B cell (primary cell): Measurements from ENCODE around the gene PER1. TPM values are rescaled to one million over a fixed set of nuclear protein-coding genes. Genes with fewer than 3 reads are reported as not detected.

Source experiments
- ATAC-seq: fragments of 200-7000 bp; cut with Tn5 transposase; one replicate; pipeline ENCODE4 v1.10.0; 2021; ENCODE audit warnings: low read depth, mild to moderate bottlenecking, moderate number of reproducible peaks, moderate library complexity
- CTCF ChIA-PET: fragments of 350-600 bp; sonication (Branson Sonifier 250); formaldehyde crosslinking; loops from one replicate; lab custom pipeline; 2021; ENCODE audit warnings: antibody characterized with exemption, inconsistent platforms; lab: Charles Lee
- POLR2A ChIA-PET: fragments of 350-600 bp; sonication (Branson Sonifier 250); formaldehyde crosslinking; loops from one replicate; lab custom pipeline; 2021; ENCODE audit warnings: antibody characterized with exemption; lab: Charles Lee
- DNase-seq: peaks from one replicate; pipeline ENCODE4 v3.0.0; 2013
- H2AFZ ChIP-seq: 2 replicates; pipeline ENCODE4 v1.6.1; 2012; ENCODE audit warnings: mild to moderate bottlenecking, low read depth, low read length; ENCODE audit not compliant: insufficient read depth, poor library complexity, severe bottlenecking
- H3K27ac ChIP-seq, 2 donors: 1 replicate in 1 of 2; 2 replicates in 1 of 2; pipeline ENCODE4 v1.5.1; 2012 to 2013; ENCODE audit warnings: low read length in 2 of 2, mild to moderate bottlenecking in 2 of 2, moderate library complexity in 1 of 2
- H3K27me3 ChIP-seq, 4 experiments: fragments of 200-600 bp in 1 of 4; sonication (generic) in 1 of 4; replicated peaks in 1 of 4; 1 replicate in 2 of 4; 2 replicates in 2 of 4; pipeline versions ENCODE4 v1.6.1 to v1.7.0; 2013 to 2016; ENCODE audit warnings: low read length in 3 of 4, mild to moderate bottlenecking in 2 of 4, mixed read lengths in 1 of 4, moderate library complexity in 1 of 4; ENCODE audit not compliant: insufficient read depth in 4 of 4, control insufficient read depth in 3 of 4; ENCODE audit errors: control extremely low read depth in 1 of 4
- H3K36me3 ChIP-seq, 2 experiments: replicated peaks in 1 of 2; 1 replicate in 1 of 2; 2 replicates in 1 of 2; pipeline versions ENCODE4 v1.6.1 to v1.7.1; 2013; ENCODE audit warnings: low read length in 1 of 2; ENCODE audit not compliant: insufficient read depth in 2 of 2, control insufficient read depth in 1 of 2; ENCODE audit errors: control extremely low read depth in 1 of 2, extremely low read depth in 1 of 2
- H3K4me1 ChIP-seq, 2 donors: fragments of 200-600 bp in 1 of 2; sonication (generic) in 1 of 2; 1 replicate in 1 of 2; 2 replicates in 1 of 2; pipeline versions ENCODE4 v1.5.1 to v1.6.1; 2013 to 2017; ENCODE audit warnings: low read length in 2 of 2; ENCODE audit not compliant: control insufficient read depth in 2 of 2, insufficient read depth in 2 of 2
- H3K4me2 ChIP-seq: replicated peaks from 2 replicates; pipeline ENCODE3; 2012; ENCODE audit warnings: mild to moderate bottlenecking, low read depth, low read length; ENCODE audit not compliant: poor library complexity, severe bottlenecking
- H3K4me3 ChIP-seq, 5 experiments: fragments of 200-600 bp in 1 of 5; sonication (generic) in 1 of 5; 1 replicate in 3 of 5; 2 replicates in 2 of 5; pipeline versions ENCODE4 v1.5.1 to v1.7.0; 2011 to 2016; ENCODE audit warnings: low read length in 4 of 5, mild to moderate bottlenecking in 4 of 5, low read depth in 2 of 5, control low read depth in 1 of 5, moderate library complexity in 1 of 5; ENCODE audit not compliant: insufficient read depth in 1 of 5; ENCODE audit errors: control extremely low read depth in 1 of 5, extremely low read depth in 1 of 5
- H3K79me2 ChIP-seq: fragments of 200-600 bp; sonication (generic); one replicate; pipeline ENCODE4 v1.6.0; 2016; ENCODE audit warnings: low read length; ENCODE audit not compliant: control insufficient read depth, insufficient read depth
- H3K9ac ChIP-seq: fragments of 200-600 bp; sonication (generic); 2 replicates; pipeline ENCODE4 v1.6.1; 2017; ENCODE audit warnings: mild to moderate bottlenecking, low read length, moderate library complexity
- H3K9me3 ChIP-seq, 3 donors: one replicate each; pipeline versions ENCODE4 v1.6.1 to v1.7.1; 2013; ENCODE audit warnings: low read length in 2 of 3; ENCODE audit not compliant: control insufficient read depth in 2 of 3, insufficient read depth in 1 of 3; ENCODE audit errors: control extremely low read depth in 1 of 3
- H4K20me1 ChIP-seq: 2 replicates; pipeline ENCODE4 v1.6.0; 2012; ENCODE audit warnings: mild to moderate bottlenecking, low read length; ENCODE audit not compliant: insufficient read depth, control insufficient read depth, poor library complexity, severe bottlenecking
- H3K27ac Mint-ChIP-seq: one replicate; pipeline ENCODE4 v1.8.0; 2021; ENCODE audit warnings: mixed read lengths
- H3K27me3 Mint-ChIP-seq: one replicate; pipeline ENCODE4 v1.8.0; 2021; ENCODE audit warnings: mixed read lengths
- H3K4me1 Mint-ChIP-seq: one replicate; pipeline ENCODE4 v1.8.0; 2021; ENCODE audit warnings: mixed read lengths
- H3K4me3 Mint-ChIP-seq: one replicate; pipeline ENCODE4 v1.8.0; 2021; ENCODE audit warnings: mixed read lengths
- H3K9me3 Mint-ChIP-seq: one replicate; pipeline ENCODE4 v1.8.0; 2022; ENCODE audit warnings: mixed read lengths; ENCODE audit not compliant: insufficient read depth
- EZH2 ChIP-seq: IDR thresholded peaks from 2 replicates; pipeline ENCODE4 v1.6.1; 2012; ENCODE audit warnings: borderline replicate concordance, low read depth, mild to moderate bottlenecking, moderate library complexity, low read length; ENCODE audit not compliant: insufficient read depth, poor library complexity, severe bottlenecking
- WGBS: methylation state at CpG from one replicate; pipeline ENCODE4 v1.1.5; 2013; ENCODE audit warnings: missing lambda C conversion rate; ENCODE audit not compliant: insufficient coverage; 5-methylcytosine and 5-hydroxymethylcytosine counted together
- intact Hi-C: fragments of 100-400 bp; cut with micrococcal nuclease; formaldehyde crosslinking; loops from one replicate; pipeline ENCODE4 v1.10.0; 2022
- polyA plus RNA-seq: library from polyadenylated mRNA; depleted of rRNA; stranded (reverse); fragments of >200 nt; gene quantifications from 2 replicates; pipeline ENCODE4 v1.2.3, GENCODE V29; 2012
- total RNA-seq, 2 donors: library from RNA; stranded (reverse); fragments of 120-200 nt in 1 of 2; gene quantifications; 1 replicate in 1 of 2; 2 replicates in 1 of 2; pipeline versions ENCODE4 v1.2.3 to v1.2.4, GENCODE V29; 2013 to 2022
- TF ChIP-seq, protein P1 (sequence below): fragments of 200-600 bp; IDR thresholded peaks from one replicate; pipeline ENCODE4 v1.8.0; 2022; ENCODE audit warnings: antibody characterized with exemption, mild to moderate bottlenecking

Gene PER1
- total and polyA plus RNA-seq, 2 donors (not counting 1 experiment from before 2014, with no cell fraction given) = 120 to 176 TPM

DNA sequence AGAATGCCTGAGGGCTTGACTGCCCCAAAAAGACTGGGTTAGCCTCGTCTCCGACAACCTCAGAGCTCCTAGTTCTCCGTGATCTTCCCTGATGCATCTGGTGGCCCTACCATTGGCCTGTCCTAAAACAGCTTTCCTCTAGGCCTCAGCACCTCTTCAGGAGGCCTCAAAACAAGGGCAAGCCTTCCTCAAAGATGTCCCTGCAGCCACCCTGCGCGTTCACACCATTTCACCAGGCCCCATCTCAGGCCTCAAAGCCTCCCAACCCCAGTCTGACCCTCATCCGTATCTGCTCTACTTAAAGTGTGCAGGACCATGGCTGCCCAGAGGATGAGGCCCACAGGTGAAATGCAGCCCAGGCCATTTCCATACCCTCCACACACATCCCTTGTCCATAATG, 41.3 kb downstream of the PER1 start:
- peaks cover 10 to 11% of the 10 kb centered on the region in 2 donors for H3K4me1 ChIP-seq
- WGBS = 97% methylated on average over 6 of the region's 6 CpGs
- H3K9me3 ChIP-seq = peaks cover 0 to 5% (median 0%) of the 10 kb centered on the region in 3 donors
- no peak overlapping the region for H3K27ac Mint-ChIP-seq
- H3K9me3 Mint-ChIP-seq = no peaks in the 10 kb centered on the region
- DNase-seq = no peak
- H2AFZ ChIP-seq = no peak overlapping the region
- POLR2A ChIA-PET = no interaction called here
- no peak for ATAC-seq
- H3K4me2 ChIP-seq = no peak overlapping the region
- H3K4me3 Mint-ChIP-seq = peak overlapping the region; percentile 39
- no peaks in the 10 kb centered on the region for H3K79me2 ChIP-seq
- H3K27me3 Mint-ChIP-seq = peaks cover 46% of the 10 kb centered on the region
- H3K27ac ChIP-seq = no peak overlapping the region
- no peak overlapping the region for H3K4me3 ChIP-seq
- H3K27me3 ChIP-seq = peaks cover 0 to 62% (median 42%) of the 10 kb centered on the region in 4 experiments
- intact Hi-C loops = loop anchor here (1.0 kb wide), 3 partner anchors 17 to 51 kb away; no protein-coding TSS in a partner anchor
- no peak overlapping the region for H3K9ac ChIP-seq
- no peak for TF ChIP-seq EZH2
- TF ChIP-seq, protein P1, sequence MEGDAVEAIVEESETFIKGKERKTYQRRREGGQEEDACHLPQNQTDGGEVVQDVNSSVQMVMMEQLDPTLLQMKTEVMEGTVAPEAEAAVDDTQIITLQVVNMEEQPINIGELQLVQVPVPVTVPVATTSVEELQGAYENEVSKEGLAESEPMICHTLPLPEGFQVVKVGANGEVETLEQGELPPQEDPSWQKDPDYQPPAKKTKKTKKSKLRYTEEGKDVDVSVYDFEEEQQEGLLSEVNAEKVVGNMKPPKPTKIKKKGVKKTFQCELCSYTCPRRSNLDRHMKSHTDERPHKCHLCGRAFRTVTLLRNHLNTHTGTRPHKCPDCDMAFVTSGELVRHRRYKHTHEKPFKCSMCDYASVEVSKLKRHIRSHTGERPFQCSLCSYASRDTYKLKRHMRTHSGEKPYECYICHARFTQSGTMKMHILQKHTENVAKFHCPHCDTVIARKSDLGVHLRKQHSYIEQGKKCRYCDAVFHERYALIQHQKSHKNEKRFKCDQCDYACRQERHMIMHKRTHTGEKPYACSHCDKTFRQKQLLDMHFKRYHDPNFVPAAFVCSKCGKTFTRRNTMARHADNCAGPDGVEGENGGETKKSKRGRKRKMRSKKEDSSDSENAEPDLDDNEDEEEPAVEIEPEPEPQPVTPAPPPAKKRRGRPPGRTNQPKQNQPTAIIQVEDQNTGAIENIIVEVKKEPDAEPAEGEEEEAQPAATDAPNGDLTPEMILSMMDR = no peak
- H4K20me1 ChIP-seq = no peaks in the 10 kb centered on the region
- no peaks in the 10 kb centered on the region for H3K36me3 ChIP-seq
- CTCF ChIA-PET = interaction anchor here (0.5 to 20.5 kb wide), 27 partner anchors 9 to 381 kb away, joined by 3 to 360 read pairs (median 5); partner anchors contain the start of gene NAA38
- peaks cover 10% of the 10 kb centered on the region for H3K4me1 Mint-ChIP-seq

DNA sequence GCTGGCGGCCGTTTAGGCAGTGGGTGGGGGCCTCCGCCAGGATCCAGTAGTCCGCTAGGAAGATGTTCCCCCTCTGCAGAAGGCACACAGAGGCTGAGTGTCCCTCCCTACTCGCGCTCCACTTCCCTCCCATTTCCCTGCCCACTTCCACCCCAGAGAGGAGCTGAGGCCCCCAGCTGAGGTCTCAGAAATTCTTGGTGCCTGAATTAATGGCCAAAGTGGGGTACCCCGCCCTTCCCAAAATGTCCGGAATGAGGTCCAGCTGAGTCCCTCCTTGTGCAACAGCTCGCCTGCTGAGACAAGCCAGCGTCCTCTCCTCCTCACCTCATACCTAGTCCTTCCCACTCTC, 41.8 kb downstream of the PER1 start:
- peak overlapping the region; percentile 79 for H2AFZ ChIP-seq
- Mint-ChIP-seq H3K9me3 (no peaks in the 10 kb centered on the region), H3K4me3 (peak overlapping the region; percentile 39), H3K27ac (peak overlapping the region; percentile 53), H3K4me1 (peaks cover 10% of the 10 kb centered on the region), H3K27me3 (peaks cover 42% of the 10 kb centered on the region)
- ATAC-seq (no peak), DNase-seq (no peak)
- no peaks in the 10 kb centered on the region for H3K79me2 ChIP-seq
- peak overlapping the region in 2 of 5 experiments; percentile 49 to 56 for H3K4me3 ChIP-seq
- H3K36me3 ChIP-seq = no peaks in the 10 kb centered on the region
- no peak overlapping the region for H3K27ac ChIP-seq
- WGBS = 17% methylated on average over 10 of the region's 10 CpGs
- CTCF ChIA-PET = interaction anchor here (0.6 to 20.5 kb wide), 25 partner anchors 9 to 253 kb away, joined by 3 to 360 read pairs (median 5); partner anchors contain the start of gene NAA38
- H3K4me1 ChIP-seq = peaks cover 10 to 11% of the 10 kb centered on the region in 2 donors
- H3K9me3 ChIP-seq = peaks cover 0 to 5% (median 0%) of the 10 kb centered on the region in 3 donors
- POLR2A ChIA-PET = no interaction called here
- intact Hi-C loops = loop anchor here (1.0 kb wide), 3 partner anchors 16 to 50 kb away; no protein-coding TSS in a partner anchor
- H3K4me2 ChIP-seq = peak overlapping the region; percentile 97
- no peaks in the 10 kb centered on the region for H4K20me1 ChIP-seq
- peaks cover 0 to 58% (median 38%) of the 10 kb centered on the region in 4 experiments for H3K27me3 ChIP-seq
- H3K9ac ChIP-seq = no peak overlapping the region
- TF ChIP-seq, protein P1 = peak; percentile 27
- no peak for TF ChIP-seq EZH2
